ENCODE data around the gene FZD2. TPM values are rescaled to one million over a fixed set of nuclear protein-coding genes. Genes with fewer than 3 reads are reported as not detected.

FZD2 gene
- total RNA-seq, 1 donor from 2014 or later: 12.9 TPM

GRCh38 chr17:44543213-44543904 is 13.9 kb upstream of the FZD2 start:
- peak overlapping the region; percentile 57 for H3K4me3 Mint-ChIP-seq (ENCODE audit: unreplicated experiment)
- no peaks in the 10 kb centered on the region for H3K9me3 Mint-ChIP-seq (ENCODE audit: unreplicated experiment)
- TF ChIP-seq, protein P1, sequence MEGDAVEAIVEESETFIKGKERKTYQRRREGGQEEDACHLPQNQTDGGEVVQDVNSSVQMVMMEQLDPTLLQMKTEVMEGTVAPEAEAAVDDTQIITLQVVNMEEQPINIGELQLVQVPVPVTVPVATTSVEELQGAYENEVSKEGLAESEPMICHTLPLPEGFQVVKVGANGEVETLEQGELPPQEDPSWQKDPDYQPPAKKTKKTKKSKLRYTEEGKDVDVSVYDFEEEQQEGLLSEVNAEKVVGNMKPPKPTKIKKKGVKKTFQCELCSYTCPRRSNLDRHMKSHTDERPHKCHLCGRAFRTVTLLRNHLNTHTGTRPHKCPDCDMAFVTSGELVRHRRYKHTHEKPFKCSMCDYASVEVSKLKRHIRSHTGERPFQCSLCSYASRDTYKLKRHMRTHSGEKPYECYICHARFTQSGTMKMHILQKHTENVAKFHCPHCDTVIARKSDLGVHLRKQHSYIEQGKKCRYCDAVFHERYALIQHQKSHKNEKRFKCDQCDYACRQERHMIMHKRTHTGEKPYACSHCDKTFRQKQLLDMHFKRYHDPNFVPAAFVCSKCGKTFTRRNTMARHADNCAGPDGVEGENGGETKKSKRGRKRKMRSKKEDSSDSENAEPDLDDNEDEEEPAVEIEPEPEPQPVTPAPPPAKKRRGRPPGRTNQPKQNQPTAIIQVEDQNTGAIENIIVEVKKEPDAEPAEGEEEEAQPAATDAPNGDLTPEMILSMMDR (IDR thresholded peaks at IDR 0.05; ENCODE audit: unreplicated experiment): no peak
- H3K4me1 Mint-ChIP-seq (ENCODE audit: unreplicated experiment): peaks cover 28% of the 10 kb centered on the region
- H3K27ac Mint-ChIP-seq (ENCODE audit: unreplicated experiment): peak overlapping the region; percentile 74
- H3K27me3 Mint-ChIP-seq (ENCODE audit: unreplicated experiment): peaks cover 16% of the 10 kb centered on the region
- DNase-seq (ENCODE audit: low spot score): peak; percentile 33
- H3K36me3 Mint-ChIP-seq (ENCODE audit: low read depth, unreplicated experiment): no peaks in the 10 kb centered on the region

DNA sequence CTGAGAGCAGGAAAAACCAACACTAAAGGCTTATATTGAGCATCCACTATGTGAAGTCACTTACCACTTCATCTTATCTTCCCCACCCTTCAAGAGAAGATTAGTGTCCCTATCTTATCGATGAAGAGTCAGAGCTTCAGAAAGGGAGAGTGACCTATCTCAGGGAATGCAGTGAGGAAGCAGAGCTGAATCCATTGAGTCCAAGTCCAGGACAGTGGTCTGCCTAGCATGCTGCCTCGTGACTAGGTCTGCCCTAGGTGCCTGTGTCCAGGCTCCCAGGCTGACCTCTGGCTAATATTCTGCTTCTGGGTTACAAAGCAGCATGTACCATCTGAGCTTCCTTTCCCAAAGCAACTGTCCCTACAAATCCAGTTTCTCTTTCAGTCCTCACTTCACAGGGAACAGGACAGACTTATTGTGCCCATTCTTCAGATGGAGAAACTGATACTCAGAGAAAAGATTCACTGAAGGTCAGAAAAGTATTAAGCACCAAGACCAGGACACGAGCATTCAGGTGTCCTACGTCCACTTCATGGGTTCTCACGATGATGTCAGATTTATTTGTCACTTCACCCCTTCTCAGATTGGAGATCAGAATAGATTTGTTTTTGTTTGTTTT is 13.3 kb upstream of the FZD2 start:
- DNase-seq (ENCODE audit: low spot score): no peak
- H3K27me3 Mint-ChIP-seq (ENCODE audit: unreplicated experiment): peaks cover 19% of the 10 kb centered on the region
- peak overlapping the region; percentile 57 for H3K4me3 Mint-ChIP-seq (ENCODE audit: unreplicated experiment)
- TF ChIP-seq, protein P1 (IDR thresholded peaks at IDR 0.05; ENCODE audit: unreplicated experiment): no peak
- no peaks in the 10 kb centered on the region for H3K9me3 Mint-ChIP-seq (ENCODE audit: unreplicated experiment)
- H3K27ac Mint-ChIP-seq (ENCODE audit: unreplicated experiment): no peak overlapping the region
- no peaks in the 10 kb centered on the region for H3K36me3 Mint-ChIP-seq (ENCODE audit: low read depth, unreplicated experiment)
- H3K4me1 Mint-ChIP-seq (ENCODE audit: unreplicated experiment): peaks cover 35% of the 10 kb centered on the region

DNA sequence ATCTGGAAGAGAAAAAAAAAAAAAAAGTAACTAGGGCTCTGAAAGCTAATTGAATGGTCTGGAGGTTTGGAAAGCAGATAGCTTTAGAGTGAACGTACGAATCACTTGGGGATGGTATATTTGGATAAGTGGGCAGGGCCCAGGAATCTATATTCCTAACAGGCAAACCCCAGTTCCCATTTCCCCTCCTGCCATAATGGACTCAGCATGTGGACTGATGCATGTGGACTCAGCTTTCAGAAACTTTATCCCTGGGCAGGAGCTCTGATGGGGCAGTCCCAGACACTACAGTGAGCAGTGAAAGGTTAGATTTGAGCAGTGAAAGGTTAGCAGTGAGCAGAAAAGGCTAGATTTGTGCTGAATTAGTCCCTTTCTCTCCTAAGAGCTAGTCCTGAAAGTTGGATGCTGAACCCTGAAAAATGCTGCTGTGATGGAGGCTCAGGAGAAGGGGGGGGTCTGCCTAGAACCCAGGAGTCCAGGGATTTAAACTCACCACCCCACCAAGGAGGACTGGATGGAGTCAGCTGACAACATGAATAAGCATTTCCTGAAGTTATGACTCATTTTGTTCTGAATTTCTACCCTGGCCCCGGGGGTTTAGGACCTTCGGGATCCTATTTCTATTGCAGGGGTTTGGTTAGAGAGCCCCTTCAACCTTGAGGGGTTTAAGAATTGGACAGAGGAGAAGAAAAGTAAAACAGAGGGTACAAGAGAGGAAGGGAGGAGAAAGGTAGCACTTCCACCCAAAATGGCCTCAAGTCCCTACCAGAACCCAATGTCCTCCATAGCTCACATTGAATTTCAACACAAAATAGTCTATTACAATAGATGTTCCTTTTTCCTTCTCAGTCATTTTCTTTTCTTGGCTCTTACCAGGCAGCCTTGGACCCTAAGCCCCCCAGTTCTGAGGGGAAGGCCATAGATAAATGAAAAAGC is 10.3 kb upstream of the FZD2 start:
- Mint-ChIP-seq H3K4me1 (ENCODE audit: unreplicated experiment) (peaks cover 35% of the 10 kb centered on the region), H3K27ac (ENCODE audit: unreplicated experiment) (no peak overlapping the region), H3K4me3 (ENCODE audit: unreplicated experiment) (no peak overlapping the region), H3K36me3 (ENCODE audit: low read depth, unreplicated experiment) (no peaks in the 10 kb centered on the region), H3K9me3 (ENCODE audit: unreplicated experiment) (no peaks in the 10 kb centered on the region), H3K27me3 (ENCODE audit: unreplicated experiment) (peaks cover 9% of the 10 kb centered on the region)
- TF ChIP-seq, protein P1 (IDR thresholded peaks at IDR 0.05; ENCODE audit: unreplicated experiment): no peak
- DNase-seq (ENCODE audit: low spot score): no peak

DNA sequence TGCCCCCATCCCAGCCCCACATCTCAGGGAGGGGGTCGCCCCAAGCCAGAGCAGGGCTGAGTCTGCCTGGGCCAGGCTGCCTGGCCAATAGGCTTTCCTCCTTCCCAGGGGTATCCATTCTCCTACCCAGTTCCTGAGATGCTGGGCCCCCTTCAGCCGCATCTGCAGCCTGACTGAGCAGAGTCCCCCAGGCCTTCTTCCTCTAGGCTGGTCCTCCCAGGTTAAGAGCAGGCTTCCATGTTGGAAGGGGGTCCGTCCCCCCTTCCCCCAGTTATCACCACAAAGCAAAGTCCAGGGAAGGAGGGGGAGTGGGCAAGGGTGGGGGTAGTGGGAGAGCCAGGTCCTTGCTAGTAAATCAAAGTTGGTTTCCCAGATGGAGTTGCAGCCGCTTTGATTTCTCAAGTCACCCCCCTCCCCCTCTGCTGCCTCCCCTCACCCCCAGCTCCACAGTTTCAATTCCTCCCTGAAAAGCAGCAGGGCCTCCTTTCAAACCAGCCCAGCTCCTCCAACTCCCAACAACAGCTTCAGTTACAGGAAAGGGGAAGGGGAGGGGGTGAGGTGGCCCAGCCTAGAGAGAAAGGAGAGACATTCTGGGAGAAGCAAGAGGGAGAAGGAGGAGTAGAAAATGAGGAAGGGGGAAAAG is 9.5 kb upstream of the FZD2 start:
- Mint-ChIP-seq H3K9me3 (ENCODE audit: unreplicated experiment) (no peaks in the 10 kb centered on the region), H3K4me3 (ENCODE audit: unreplicated experiment) (no peak overlapping the region), H3K36me3 (ENCODE audit: low read depth, unreplicated experiment) (no peaks in the 10 kb centered on the region), H3K27me3 (ENCODE audit: unreplicated experiment) (peaks cover 9% of the 10 kb centered on the region), H3K27ac (ENCODE audit: unreplicated experiment) (no peak overlapping the region), H3K4me1 (ENCODE audit: unreplicated experiment) (peaks cover 28% of the 10 kb centered on the region)
- DNase-seq (ENCODE audit: low spot score): no peak
- TF ChIP-seq, protein P1 (IDR thresholded peaks at IDR 0.05; ENCODE audit: unreplicated experiment): no peak
